ENCODE results near the gene PHACTR3.

Gene PHACTR3

GRCh38 chr20:59573837-59574236, 30.5 kb upstream of the PHACTR3 start:
- in situ Hi-C loops (cut with MboI; ENCODE audit: low sequenced_read_pairs): no loop called here

- in situ Hi-C loops (cut with MboI; ENCODE audit: low sequenced_read_pairs): no loop called here
Measured at GRCh38 chr20:59574308-59574707, 30.0 kb upstream of the PHACTR3 start.

DNA sequence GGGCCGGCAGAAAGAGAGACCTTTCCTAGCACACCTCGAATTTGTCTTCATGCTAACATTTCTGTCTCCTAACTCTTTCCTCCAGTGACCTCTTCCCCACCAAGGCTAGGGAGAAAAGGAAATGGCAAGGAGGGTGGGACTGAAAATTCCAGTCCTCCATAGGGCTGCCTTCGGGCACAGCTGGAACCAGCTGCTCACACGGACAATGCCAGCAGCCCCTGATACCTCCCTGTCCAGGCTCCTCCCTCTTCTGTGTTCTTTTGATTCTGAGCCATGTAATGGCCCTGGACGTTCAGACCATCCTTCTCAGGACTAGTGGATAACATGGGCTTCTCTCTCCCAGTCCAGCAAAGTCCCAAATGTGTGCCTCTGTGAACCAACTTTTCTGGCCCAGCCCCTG, 29.1 kb upstream of the PHACTR3 start:
- in situ Hi-C loops (cut with MboI; ENCODE audit: low sequenced_read_pairs): no loop called here

DNA sequence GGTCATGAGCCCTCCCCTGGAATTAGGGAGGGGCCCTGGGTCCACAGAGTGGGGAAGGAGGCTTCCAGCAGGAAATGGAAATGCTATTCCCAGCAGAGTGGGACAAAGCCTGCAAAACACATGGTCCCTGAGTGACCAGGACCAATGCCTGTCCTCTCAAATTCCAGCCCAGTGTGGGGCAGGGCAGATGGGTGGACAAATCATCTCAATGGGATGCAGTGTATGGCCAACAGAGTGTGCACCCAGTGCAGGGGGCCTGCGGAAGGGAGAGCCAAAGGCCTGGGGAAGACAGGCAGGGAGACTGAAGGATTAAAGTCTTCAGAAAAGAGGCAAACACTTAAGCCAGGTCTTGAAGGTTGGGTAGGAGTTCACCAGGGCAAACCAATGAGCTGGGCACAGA, 28.7 kb upstream of the PHACTR3 start:
- in situ Hi-C loops (cut with MboI; ENCODE audit: low sequenced_read_pairs): no loop called here

- in situ Hi-C loops (cut with MboI; ENCODE audit: low sequenced_read_pairs): no loop called here
Measured at GRCh38 chr20:59576216-59576953, 28.0 kb upstream of the PHACTR3 start.

DNA sequence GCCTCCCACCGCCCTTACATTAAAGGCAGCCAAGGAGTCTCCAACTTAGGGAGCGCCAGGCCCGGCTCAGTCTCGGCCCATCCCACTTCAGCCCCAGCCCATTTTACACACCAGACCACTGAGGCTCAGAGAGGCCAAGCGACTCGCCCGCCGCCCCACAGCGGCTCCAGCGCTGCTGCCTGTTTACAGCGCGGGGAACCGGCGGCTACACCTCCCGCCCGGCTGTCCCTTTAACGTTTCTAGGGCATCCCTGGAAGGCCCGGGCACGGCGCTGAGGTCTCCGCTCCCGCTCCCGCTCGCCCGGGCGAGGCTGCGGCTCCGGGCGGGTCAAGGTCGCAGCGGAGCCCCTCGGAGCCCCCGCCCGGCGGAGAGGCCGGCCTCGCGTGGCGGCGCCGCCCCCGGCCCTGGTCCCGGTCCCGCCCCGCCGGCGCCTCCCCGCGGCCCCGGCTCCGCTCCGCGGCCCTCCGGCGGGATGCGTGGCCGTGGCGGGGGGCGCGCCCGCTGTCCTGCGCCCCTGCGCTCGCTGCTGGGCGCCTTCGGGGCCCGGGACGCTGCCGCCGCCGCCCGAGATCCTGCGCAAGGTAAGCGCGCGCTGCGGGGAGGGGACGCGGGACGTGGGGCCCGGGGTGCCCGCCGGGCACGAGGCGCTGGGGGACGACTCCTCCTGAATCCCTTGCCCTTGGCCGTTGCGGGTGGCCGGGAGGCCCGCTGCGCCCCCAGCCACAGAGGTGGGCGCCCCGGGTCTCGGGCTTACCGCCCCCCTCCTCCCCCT, 27.1 kb upstream of the PHACTR3 start:
- in situ Hi-C loops (cut with MboI; ENCODE audit: low sequenced_read_pairs): no loop called here

- in situ Hi-C loops (cut with MboI; ENCODE audit: low sequenced_read_pairs): no loop called here
Measured at GRCh38 chr20:59577809-59578435, 26.4 kb upstream of the PHACTR3 start.

DNA sequence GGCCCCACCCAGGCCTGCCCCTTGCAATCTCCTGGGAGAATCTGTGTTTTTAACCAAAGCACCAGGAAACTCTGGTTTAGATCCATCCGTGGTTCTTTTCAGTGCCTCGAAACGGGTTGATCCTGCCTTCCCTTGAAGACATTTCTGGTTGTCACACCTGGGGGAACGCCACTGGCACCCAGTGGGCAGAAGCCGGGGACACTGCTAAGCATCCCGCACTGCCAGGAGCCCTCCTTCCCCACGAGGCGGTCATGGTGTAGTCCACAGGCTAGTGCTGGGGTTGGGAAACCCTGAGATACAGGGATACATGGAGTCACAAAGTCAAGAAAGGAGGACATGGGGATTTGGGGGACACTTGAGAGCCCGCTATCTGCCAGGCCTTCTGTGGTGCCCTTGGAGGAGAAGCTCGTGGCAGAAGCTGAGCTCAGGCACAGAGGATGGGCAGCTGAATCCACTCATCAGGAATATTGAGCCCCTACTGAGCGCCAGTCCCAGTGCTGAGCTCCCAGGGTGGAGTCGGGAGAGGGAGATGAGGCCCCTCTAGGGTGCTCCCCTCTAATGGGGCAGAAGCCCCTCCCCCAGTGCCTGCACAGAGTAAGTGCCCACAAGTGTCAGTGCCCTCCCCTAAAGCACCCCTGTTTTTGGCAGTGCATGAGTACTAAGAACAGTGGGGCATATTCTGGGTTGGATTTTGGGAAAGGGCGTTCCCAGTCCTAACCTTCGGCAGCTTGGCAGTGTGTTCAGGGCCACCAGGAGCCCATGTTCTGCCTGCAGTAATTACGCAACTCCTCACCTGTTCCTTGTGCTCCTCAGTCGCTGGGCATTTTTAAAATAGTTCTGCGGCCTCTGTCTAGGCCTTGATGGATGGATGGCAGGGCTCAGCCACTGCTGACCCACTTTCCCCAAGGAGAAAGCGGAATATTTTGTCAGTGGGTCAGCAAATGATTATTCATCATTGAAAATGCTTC, 25.6 kb upstream of the PHACTR3 start:
- in situ Hi-C loops (cut with MboI; ENCODE audit: low sequenced_read_pairs): no loop called here

DNA sequence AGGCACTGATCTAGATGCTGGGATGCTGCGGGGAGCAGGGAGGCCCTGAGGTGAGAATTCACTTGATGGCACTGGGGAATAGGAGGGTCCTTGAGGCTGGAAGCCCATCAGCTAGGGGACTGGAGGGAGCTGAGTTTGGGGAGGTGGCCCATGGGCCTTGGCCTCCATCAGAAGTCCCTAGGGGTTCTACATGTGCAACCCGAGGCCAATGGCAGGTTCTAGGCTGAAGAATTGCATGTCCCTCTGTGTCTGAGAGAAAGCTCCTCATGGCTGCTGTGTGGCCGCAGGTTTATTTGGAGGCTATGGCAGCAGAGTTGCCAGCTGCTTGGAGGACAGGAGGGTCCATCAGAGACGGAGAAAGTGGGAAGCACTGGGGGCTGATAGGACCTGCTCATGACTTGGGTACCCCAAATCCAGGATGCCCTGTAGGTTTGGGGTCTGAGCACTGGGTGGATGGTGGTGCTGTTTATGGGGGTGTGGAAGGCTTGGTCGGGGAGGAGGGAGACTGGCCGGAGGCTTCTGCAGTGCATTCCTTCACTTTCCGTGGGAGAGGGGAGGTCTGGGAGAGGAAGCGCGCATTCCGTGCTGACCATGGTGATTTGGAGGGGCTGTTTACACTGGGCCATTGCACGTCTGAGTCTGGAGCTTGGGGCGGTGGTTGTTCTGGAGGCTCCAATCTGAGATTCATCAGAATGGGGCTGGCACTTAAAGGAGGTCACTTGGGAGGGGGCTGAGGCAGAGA, 24.8 kb upstream of the PHACTR3 start:
- in situ Hi-C loops (cut with MboI; ENCODE audit: low sequenced_read_pairs): no loop called here

GRCh38 chr20:59580146-59580946, 24.0 kb upstream of the PHACTR3 start:
- in situ Hi-C loops (cut with MboI; ENCODE audit: low sequenced_read_pairs): no loop called here

DNA sequence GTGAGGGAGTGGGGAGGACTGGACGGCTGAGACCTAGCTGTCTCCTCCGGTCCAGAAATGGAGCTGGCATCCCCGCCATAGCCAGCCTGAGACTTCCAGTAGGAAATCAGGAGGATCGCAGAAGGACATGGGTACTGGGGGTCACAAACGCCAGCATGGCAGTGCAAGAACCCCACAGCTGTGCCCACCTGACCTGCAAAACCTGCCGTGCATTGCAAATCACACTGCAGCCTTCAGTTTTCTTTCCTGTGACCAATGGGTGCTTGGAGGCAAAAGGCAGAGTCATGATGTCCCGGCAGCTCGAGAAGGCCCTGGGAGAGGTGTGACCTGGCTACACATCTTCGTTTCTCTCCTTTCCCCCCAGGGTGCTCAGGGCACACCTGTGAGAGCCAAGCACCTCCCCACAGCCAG, 23.3 kb upstream of the PHACTR3 start:
- in situ Hi-C loops (cut with MboI; ENCODE audit: low sequenced_read_pairs): no loop called here

DNA sequence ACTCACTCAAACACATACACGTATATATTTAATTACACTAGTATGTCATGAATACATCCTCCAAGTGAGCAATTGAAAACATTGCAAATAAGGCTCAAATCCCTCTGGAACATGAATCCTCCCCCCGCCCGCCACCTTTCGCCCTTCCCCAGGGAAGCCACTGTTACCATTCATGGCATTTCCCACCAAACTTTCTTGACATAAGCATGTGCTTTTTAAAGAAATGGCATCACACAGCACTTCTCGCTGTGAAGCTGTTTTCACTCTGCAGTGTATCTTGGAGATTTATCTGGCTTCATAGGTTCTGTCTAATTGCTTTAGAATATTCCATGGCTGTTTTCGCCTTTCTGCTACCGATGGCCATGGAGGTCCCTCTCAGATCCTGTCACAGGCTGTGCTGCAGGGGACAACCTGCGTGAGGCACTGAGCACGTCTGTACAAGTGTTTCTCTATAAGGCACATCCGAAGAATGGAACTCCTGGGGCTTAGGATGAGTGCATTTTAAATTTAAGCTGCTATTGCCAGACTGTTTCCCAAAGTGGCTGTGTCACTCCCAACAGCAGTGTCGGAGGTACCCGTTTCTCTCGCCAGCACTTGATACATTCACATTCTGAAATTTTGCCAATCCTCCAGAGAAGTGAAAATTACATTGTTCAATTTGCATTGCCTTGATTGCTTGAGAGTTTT, 22.2 kb upstream of the PHACTR3 start:
- in situ Hi-C loops (cut with MboI; ENCODE audit: low sequenced_read_pairs): no loop called here

- in situ Hi-C loops (cut with MboI; ENCODE audit: low sequenced_read_pairs): no loop called here
Measured at GRCh38 chr20:59583428-59584277, 20.7 kb upstream of the PHACTR3 start.

- in situ Hi-C loops (cut with MboI; ENCODE audit: low sequenced_read_pairs): no loop called here
Measured at GRCh38 chr20:59584278-59584925, 19.9 kb upstream of the PHACTR3 start.

- in situ Hi-C loops (cut with MboI; ENCODE audit: low sequenced_read_pairs): loop anchor here (5.0 kb wide), 1 partner anchor 166 kb away; no protein-coding TSS in a partner anchor
Measured at GRCh38 chr20:59585714-59586409, 18.5 kb upstream of the PHACTR3 start.

DNA sequence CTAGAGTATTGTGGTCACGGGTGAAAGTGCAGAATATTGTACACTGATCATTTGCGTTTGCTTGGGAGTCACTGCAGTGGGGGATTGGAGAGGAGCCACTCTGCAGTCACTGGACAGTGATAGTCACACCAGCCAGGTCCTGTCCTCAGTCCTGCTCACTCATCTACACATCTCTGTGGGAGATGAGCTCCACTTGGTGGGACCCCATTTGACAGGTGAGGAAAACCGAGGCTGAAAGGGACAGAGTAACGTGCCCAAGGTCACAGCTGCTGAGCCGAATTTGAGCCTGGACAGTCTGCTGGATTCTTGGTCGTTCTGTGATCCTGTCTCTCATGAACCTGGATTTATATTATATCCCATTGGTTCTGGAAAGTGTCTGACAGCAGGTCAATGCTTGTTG, 17.7 kb upstream of the PHACTR3 start:
- in situ Hi-C loops (cut with MboI; ENCODE audit: low sequenced_read_pairs): loop anchor here (5.0 kb wide), 1 partner anchor 166 kb away; no protein-coding TSS in a partner anchor

All from HL-60/S4 (cell line).